ENCODE measurements around the gene NSD1.

DNA sequence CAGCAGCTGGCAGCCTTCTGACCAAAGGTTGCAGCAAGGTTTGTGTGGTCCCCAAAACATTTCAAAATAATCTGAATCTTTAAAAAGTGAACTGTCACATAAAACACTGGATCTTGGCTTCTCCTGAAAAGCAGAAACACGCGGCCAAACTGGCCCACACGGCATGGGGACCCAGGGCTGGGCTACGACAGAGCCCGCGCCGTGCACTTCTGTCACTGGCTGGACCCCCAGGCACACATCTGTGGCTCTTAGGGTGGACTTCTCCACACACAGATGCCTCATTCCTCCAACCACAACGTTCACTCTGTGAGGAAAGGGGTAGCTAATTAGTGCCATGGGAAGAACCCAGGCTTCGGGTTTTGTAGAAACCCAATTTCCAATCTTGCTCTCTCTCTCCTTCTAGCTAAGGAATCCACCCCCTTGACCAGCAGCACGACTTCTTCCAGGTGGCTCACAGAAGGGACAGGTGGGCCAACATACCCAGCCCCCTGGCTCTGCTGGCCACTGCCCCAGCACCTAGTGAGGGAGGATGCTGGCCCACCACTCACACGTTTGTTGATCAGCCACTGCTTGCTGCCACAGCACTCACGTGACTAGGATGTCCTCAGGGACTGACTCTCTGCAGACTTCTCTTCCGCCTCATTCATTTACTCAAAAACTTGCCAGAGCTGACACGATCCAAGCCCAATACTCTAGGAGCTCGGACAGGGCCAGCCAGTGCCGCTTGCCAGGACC is 200.0 kb downstream of the NSD1 start:
- TF ChIP-seq, protein P1, sequence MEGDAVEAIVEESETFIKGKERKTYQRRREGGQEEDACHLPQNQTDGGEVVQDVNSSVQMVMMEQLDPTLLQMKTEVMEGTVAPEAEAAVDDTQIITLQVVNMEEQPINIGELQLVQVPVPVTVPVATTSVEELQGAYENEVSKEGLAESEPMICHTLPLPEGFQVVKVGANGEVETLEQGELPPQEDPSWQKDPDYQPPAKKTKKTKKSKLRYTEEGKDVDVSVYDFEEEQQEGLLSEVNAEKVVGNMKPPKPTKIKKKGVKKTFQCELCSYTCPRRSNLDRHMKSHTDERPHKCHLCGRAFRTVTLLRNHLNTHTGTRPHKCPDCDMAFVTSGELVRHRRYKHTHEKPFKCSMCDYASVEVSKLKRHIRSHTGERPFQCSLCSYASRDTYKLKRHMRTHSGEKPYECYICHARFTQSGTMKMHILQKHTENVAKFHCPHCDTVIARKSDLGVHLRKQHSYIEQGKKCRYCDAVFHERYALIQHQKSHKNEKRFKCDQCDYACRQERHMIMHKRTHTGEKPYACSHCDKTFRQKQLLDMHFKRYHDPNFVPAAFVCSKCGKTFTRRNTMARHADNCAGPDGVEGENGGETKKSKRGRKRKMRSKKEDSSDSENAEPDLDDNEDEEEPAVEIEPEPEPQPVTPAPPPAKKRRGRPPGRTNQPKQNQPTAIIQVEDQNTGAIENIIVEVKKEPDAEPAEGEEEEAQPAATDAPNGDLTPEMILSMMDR (conservative IDR thresholded peaks at IDR 0.05): no peak
- no peak for TF ChIP-seq EZH2 (IDR thresholded peaks at IDR 0.05; ENCODE audit: low read depth)
